Astrocyte of the cerebellum (primary cell): ENCODE measurements around the gene AMACR.

Experiments
- DNase-seq: peaks from one replicate; pipeline ENCODE4 v3.0.0-alpha.2; 2011; ENCODE audit warnings: low read depth
- H3K4me3 ChIP-seq: 2 replicates; pipeline ENCODE4 v1.5.1; 2011; ENCODE audit warnings: mild to moderate bottlenecking, low read depth, low read length, moderate library complexity
- in situ Hi-C: cut with HindIII; loops from 2 replicates; pipeline ENCODE4 v1.10.0; 2017; ENCODE audit warnings: low sequenced_read_pairs
- TF ChIP-seq, protein P1 (sequence below): IDR thresholded peaks from 2 replicates; pipeline ENCODE4 v1.5.1; 2012; ENCODE audit warnings: low read length, low read depth, moderate library complexity, mild to moderate bottlenecking; ENCODE audit errors: missing control alignments

AMACR gene

GRCh38 chr5:34053133-34053532 lies 45.3 kb upstream of the AMACR start:
- no peak overlapping the region for H3K4me3 ChIP-seq
- TF ChIP-seq, protein P1, sequence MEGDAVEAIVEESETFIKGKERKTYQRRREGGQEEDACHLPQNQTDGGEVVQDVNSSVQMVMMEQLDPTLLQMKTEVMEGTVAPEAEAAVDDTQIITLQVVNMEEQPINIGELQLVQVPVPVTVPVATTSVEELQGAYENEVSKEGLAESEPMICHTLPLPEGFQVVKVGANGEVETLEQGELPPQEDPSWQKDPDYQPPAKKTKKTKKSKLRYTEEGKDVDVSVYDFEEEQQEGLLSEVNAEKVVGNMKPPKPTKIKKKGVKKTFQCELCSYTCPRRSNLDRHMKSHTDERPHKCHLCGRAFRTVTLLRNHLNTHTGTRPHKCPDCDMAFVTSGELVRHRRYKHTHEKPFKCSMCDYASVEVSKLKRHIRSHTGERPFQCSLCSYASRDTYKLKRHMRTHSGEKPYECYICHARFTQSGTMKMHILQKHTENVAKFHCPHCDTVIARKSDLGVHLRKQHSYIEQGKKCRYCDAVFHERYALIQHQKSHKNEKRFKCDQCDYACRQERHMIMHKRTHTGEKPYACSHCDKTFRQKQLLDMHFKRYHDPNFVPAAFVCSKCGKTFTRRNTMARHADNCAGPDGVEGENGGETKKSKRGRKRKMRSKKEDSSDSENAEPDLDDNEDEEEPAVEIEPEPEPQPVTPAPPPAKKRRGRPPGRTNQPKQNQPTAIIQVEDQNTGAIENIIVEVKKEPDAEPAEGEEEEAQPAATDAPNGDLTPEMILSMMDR: no peak
- DNase-seq: peak; percentile 47
- in situ Hi-C loops: no loop called here

DNA sequence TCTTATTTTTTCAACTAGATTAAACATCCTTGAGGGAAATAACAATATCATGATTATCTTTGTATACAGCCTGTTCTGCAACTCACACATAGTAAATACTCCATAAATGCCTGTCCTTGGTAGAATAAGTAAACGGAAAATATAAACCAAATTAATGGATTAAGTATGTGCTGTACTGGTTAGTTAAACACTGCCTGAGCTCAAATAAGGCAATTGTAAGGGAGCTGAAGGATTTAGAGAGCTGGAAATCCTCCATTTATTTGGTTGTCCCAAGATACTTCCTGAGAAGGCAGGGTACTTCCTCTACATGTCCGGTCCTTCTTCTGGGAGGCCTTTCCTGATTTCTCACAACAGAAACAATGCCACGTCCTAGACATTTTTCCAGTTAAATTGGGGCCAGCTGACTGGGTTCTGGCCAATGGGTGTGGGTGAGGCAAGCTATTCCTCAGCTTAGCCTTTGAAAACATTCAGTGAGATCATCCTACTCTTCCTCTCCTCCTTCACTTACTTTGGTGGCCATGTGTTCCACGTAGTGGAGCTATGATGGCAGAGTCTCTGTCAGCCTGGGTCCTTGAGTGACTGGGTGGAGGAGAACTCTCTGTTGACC lies 43.6 kb upstream of the AMACR start:
- in situ Hi-C loops: no loop called here
- no peak for DNase-seq
- H3K4me3 ChIP-seq: no peak overlapping the region
- TF ChIP-seq, protein P1: no peak

DNA sequence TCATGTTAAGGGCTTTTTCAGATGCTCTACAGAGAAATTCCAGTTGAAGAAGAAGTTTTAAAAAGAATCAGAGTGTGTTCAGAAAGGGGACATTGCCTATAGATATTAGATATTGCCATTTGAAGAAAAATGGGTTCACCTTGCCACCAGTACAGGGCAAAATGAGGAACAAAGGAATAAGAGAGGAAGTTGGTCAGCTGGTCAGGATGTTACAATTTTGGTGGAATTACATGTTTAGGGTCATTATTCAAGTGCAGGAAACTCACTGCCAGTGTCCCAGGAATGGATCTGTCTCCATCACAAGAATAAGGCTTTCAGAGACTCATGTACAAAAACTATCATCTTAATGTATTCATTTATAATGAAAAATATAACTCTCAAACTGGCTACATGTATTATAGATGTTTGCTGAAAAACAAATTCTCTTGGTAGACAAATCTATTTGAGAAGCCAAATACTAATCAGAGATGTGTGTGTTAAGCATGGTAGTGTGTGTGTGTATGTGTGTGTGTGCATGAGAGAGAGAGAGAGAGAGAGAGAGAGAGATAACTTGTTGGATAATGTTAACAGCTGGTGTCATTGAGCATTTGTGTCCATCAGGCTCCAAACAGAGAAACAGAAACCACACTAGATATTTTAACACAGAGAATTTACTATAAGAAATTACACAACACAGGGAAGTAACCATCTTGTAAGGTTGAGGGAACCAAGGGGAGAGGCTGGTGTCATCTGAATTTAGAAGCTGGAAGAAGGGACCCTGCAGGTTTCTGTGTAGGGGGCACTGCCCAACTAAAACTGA lies 40.1 kb upstream of the AMACR start:
- TF ChIP-seq, protein P1: no peak
- DNase-seq: no peak

DNA sequence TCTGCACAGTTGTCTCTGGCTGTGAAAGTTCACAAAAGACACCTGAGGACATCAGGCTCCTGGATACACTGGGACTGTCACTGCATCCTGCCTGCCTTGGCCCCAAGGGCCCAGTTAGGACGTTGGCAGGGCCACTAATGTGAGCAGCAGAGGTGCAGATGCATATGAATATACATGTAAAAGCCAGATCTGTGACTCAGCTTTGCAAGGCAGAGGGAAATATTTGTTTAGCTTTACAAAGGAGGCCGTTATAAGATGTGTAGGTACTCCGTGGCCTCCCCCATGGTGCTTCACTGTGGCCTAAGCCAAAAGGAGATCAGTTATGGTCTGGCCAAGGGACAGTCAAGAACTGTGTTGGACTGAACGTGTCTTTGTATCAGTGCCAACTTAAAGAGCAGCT lies 39.3 kb upstream of the AMACR start:
- H3K4me3 ChIP-seq: no peak overlapping the region
- no peak for DNase-seq
- in situ Hi-C loops: no loop called here
- TF ChIP-seq, protein P1: no peak

More for the DNA sequence above, 40.1 kb upstream of the AMACR start:
- in situ Hi-C loops: no loop called here
- H3K4me3 ChIP-seq: no peak overlapping the region

- in situ Hi-C loops: no loop called here
- no peak overlapping the region for H3K4me3 ChIP-seq
- no peak for DNase-seq
- TF ChIP-seq, protein P1: no peak
These were observed 38.1 kb upstream of the AMACR start for GRCh38 chr5:34045996-34046395.

GRCh38 chr5:34045023-34045422 lies 37.2 kb upstream of the AMACR start:
- TF ChIP-seq, protein P1: no peak
- no peak overlapping the region for H3K4me3 ChIP-seq
- DNase-seq: no peak
- in situ Hi-C loops: no loop called here
